ENCODE results near the gene MOB4. TPM values are rescaled to one million over a fixed set of nuclear protein-coding genes. Genes with fewer than 3 reads are reported as not detected.
"Not testable (repeated sequence)": the region's sequence is repeated elsewhere in the genome, so short reads cannot be mapped to it uniquely, and the experiment has no call there.

Gene MOB4
- total RNA-seq, 1 experiment from 2014 or later: 31.1 TPM

DNA sequence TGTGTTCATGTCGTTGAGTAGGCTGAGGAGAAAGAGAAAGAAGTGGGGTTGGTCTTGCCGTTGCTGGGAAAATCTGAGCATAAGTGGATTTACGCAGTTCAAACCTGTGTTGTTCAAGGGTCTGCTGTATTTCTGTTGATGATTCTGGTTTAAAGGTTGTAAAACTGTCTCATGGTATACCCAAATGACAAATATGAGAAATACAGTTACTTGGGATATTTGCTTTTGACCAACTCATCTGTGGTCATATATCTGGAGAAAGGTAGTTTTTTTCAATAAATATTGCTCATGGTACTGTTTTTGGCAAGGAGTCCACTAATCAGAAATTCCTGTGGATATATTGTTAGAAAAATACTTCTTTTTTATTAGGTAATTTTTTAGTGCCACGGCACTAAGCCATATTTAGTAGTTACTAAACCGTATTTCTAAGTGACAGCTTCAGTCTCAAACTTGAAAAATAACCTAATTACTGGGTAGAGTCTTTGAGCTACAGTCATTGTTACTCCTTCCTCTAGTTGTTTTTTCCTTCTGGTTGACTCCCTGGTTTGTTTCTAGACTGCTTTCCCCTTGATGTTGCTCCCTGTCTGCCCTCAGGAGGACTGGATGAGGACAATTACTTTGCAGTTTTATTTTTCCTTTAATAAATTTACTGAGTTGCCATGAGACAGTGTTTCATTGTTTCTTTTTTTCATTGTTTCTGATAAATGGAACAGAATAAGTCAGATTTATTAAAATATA lies 31.5 kb downstream of the MOB4 start:
- TF ChIP-seq CTCF (IDR thresholded peaks at IDR 0.05; ENCODE audit: insufficient read depth in 1 of 2, low read depth in 1 of 2, low read length in 1 of 2, severe bottlenecking in 1 of 2, unreplicated experiment in 1 of 2): no peak
- H3K27me3 ChIP-seq (replicated peaks; ENCODE audit: control insufficient read depth, insufficient read depth, low read length): no peaks in the 10 kb centered on the region
- no peak overlapping the region for H3K27ac Mint-ChIP-seq (ENCODE audit: unreplicated experiment)
- intact Hi-C loops (cut with micrococcal nuclease; ENCODE audit: unreplicated experiment): no loop called here
- H3K9me3 ChIP-seq: no peaks in the 10 kb centered on the region
- DNase-seq: no peak
- no peak overlapping the region for H3K4me3 Mint-ChIP-seq (ENCODE audit: unreplicated experiment)
- no TSS peak for BruUV-seq (replicated peaks)
- no peaks in the 10 kb centered on the region for H3K36me3 ChIP-seq (ENCODE audit: control insufficient read depth, insufficient read depth, low read length)
- CTCF ChIA-PET: no interaction called here
- no peak overlapping the region for H3K4me3 ChIP-seq (ENCODE audit: low read depth, low read length)
- H3K27me3 Mint-ChIP-seq (ENCODE audit: insufficient read depth, unreplicated experiment): no peaks in the 10 kb centered on the region
- H3K36me3 Mint-ChIP-seq (ENCODE audit: insufficient read depth, unreplicated experiment): peaks cover 61% of the 10 kb centered on the region
- no peaks in the 10 kb centered on the region for H3K4me1 Mint-ChIP-seq (ENCODE audit: low read depth, unreplicated experiment)
- no peaks in the 10 kb centered on the region for H3K4me1 ChIP-seq
- no peaks in the 10 kb centered on the region for H3K9me3 Mint-ChIP-seq (ENCODE audit: unreplicated experiment)
- POLR2A ChIA-PET: no interaction called here

- TF ChIP-seq CTCF (IDR thresholded peaks at IDR 0.05; ENCODE audit: insufficient read depth in 1 of 2, low read depth in 1 of 2, low read length in 1 of 2, severe bottlenecking in 1 of 2, unreplicated experiment in 1 of 2): no peak
- Mint-ChIP-seq H3K9me3 (ENCODE audit: unreplicated experiment) (no peaks in the 10 kb centered on the region), H3K4me3 (ENCODE audit: unreplicated experiment) (no peak overlapping the region), H3K4me1 (ENCODE audit: low read depth, unreplicated experiment) (no peaks in the 10 kb centered on the region), H3K27ac (ENCODE audit: unreplicated experiment) (no peak overlapping the region), H3K36me3 (ENCODE audit: insufficient read depth, unreplicated experiment) (peaks cover 53% of the 10 kb centered on the region), H3K27me3 (ENCODE audit: insufficient read depth, unreplicated experiment) (no peaks in the 10 kb centered on the region)
- intact Hi-C loops (cut with micrococcal nuclease; ENCODE audit: unreplicated experiment): no loop called here
- no peak for DNase-seq
- no TSS peak for BruUV-seq (replicated peaks)
- H3K9me3 ChIP-seq: no peaks in the 10 kb centered on the region
- ChIA-PET POLR2A (no interaction called here), CTCF (no interaction called here)
- no peak overlapping the region for H3K4me3 ChIP-seq (ENCODE audit: low read depth, low read length)
- H3K27me3 ChIP-seq (replicated peaks; ENCODE audit: control insufficient read depth, insufficient read depth, low read length): no peaks in the 10 kb centered on the region
- H3K4me1 ChIP-seq: no peaks in the 10 kb centered on the region
- H3K36me3 ChIP-seq (ENCODE audit: control insufficient read depth, insufficient read depth, low read length): no peaks in the 10 kb centered on the region
Measured at GRCh38 chr2:197548582-197548981, 32.7 kb downstream of the MOB4 start.

GRCh38 chr2:197551260-197551659 lies 35.4 kb downstream of the MOB4 start:
- H3K27ac Mint-ChIP-seq (ENCODE audit: unreplicated experiment); H3K9me3 Mint-ChIP-seq (ENCODE audit: unreplicated experiment); H3K9me3 ChIP-seq; H3K27me3 Mint-ChIP-seq (ENCODE audit: insufficient read depth, unreplicated experiment); BruUV-seq (replicated peaks); H3K4me3 ChIP-seq (ENCODE audit: low read depth, low read length); H3K4me1 ChIP-seq; DNase-seq; intact Hi-C loops (cut with micrococcal nuclease; ENCODE audit: unreplicated experiment); H3K27me3 ChIP-seq (replicated peaks; ENCODE audit: control insufficient read depth, insufficient read depth, low read length); CTCF ChIA-PET; H3K4me1 Mint-ChIP-seq (ENCODE audit: low read depth, unreplicated experiment); H3K36me3 ChIP-seq (ENCODE audit: control insufficient read depth, insufficient read depth, low read length); H3K4me3 Mint-ChIP-seq (ENCODE audit: unreplicated experiment); POLR2A ChIA-PET: not testable (repeated sequence)
- peaks cover 38% of the 10 kb centered on the region for H3K36me3 Mint-ChIP-seq (ENCODE audit: insufficient read depth, unreplicated experiment)
